ENCODE measurements around the gene IL1RAPL2. TPM values are rescaled to one million over a fixed set of nuclear protein-coding genes. Genes with fewer than 3 reads are reported as not detected.

The IL1RAPL2 gene
- total RNA-seq, 1 experiment from 2014 or later = not detected

DNA sequence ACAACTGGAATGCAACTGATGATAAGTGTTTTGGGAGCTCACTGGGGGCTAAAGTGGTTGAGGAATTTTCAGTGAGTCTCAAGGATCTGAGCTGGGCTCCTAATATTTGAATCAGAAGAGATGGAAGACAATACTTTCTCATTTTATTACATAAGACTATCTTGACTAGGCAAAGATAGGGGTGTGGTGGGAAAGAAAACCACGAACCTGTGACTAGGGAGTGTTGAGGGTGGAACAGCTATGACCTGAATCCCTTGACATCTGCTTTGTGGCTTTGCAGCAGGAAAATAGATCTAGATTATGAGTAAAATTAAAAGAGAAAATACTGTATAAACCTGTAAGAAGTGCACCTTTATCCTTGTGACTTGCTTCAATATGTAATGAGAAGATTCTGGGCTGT, 949.6 kb downstream of the IL1RAPL2 start:
- ATAC-seq = no peak
- intact Hi-C loops (cut with micrococcal nuclease; ENCODE audit: unreplicated experiment) (no loop called here), in situ Hi-C loops (cut with HindIII; ENCODE audit: low pct_unique_long_range_greater_than_20kb, low sequenced_read_pairs) (no loop called here)
- POLR2A ChIA-PET = no interaction called here
- H3K27ac ChIP-seq (ENCODE audit: low read length) = no peak overlapping the region
- H3K9me3 ChIP-seq (ENCODE audit: control insufficient read depth, insufficient read depth, low read depth, low read length) = no peaks in the 10 kb centered on the region
- H3K36me3 ChIP-seq (ENCODE audit: control insufficient read depth, insufficient read depth, low read length) = no peaks in the 10 kb centered on the region
- no peaks in the 10 kb centered on the region for H3K4me1 ChIP-seq (ENCODE audit: control insufficient read depth, insufficient read depth, low read length)
- TF ChIP-seq POLR2AphosphoS5 (IDR thresholded peaks at IDR 0.05; ENCODE audit: low read depth, low read length) (no peak), TCF7L2 (IDR thresholded peaks at IDR 0.05; ENCODE audit: low read depth, low read length) (no peak), SIN3A (IDR thresholded peaks at IDR 0.05; ENCODE audit: borderline replicate concordance, insufficient read depth, low read depth, low read length) (no peak)
- TF ChIP-seq, protein P1, sequence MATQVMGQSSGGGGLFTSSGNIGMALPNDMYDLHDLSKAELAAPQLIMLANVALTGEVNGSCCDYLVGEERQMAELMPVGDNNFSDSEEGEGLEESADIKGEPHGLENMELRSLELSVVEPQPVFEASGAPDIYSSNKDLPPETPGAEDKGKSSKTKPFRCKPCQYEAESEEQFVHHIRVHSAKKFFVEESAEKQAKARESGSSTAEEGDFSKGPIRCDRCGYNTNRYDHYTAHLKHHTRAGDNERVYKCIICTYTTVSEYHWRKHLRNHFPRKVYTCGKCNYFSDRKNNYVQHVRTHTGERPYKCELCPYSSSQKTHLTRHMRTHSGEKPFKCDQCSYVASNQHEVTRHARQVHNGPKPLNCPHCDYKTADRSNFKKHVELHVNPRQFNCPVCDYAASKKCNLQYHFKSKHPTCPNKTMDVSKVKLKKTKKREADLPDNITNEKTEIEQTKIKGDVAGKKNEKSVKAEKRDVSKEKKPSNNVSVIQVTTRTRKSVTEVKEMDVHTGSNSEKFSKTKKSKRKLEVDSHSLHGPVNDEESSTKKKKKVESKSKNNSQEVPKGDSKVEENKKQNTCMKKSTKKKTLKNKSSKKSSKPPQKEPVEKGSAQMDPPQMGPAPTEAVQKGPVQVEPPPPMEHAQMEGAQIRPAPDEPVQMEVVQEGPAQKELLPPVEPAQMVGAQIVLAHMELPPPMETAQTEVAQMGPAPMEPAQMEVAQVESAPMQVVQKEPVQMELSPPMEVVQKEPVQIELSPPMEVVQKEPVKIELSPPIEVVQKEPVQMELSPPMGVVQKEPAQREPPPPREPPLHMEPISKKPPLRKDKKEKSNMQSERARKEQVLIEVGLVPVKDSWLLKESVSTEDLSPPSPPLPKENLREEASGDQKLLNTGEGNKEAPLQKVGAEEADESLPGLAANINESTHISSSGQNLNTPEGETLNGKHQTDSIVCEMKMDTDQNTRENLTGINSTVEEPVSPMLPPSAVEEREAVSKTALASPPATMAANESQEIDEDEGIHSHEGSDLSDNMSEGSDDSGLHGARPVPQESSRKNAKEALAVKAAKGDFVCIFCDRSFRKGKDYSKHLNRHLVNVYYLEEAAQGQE (IDR thresholded peaks at IDR 0.05; ENCODE audit: insufficient read depth in 1 of 2, low read depth in 2 of 2, low read length in 1 of 2) = no peak
- TF ChIP-seq, protein P2, sequence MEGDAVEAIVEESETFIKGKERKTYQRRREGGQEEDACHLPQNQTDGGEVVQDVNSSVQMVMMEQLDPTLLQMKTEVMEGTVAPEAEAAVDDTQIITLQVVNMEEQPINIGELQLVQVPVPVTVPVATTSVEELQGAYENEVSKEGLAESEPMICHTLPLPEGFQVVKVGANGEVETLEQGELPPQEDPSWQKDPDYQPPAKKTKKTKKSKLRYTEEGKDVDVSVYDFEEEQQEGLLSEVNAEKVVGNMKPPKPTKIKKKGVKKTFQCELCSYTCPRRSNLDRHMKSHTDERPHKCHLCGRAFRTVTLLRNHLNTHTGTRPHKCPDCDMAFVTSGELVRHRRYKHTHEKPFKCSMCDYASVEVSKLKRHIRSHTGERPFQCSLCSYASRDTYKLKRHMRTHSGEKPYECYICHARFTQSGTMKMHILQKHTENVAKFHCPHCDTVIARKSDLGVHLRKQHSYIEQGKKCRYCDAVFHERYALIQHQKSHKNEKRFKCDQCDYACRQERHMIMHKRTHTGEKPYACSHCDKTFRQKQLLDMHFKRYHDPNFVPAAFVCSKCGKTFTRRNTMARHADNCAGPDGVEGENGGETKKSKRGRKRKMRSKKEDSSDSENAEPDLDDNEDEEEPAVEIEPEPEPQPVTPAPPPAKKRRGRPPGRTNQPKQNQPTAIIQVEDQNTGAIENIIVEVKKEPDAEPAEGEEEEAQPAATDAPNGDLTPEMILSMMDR (IDR thresholded peaks at IDR 0.05) = no peak
- no peak overlapping the region for H3K4me3 ChIP-seq (ENCODE audit: low read depth in 2 of 2, low read length in 2 of 2)
- CTCF ChIA-PET = no interaction called here
- BruUV-seq (replicated peaks) = no TSS peak
- DNase-seq (ENCODE audit: low read depth, low spot score) = no peak
- H3K27me3 ChIP-seq (ENCODE audit: control insufficient read depth, insufficient read depth, low read length) = no peaks in the 10 kb centered on the region

GRCh38 chrX:105526431-105526830, 960.4 kb downstream of the IL1RAPL2 start:
- intact Hi-C loops (cut with micrococcal nuclease; ENCODE audit: unreplicated experiment) (no loop called here), in situ Hi-C loops (cut with HindIII; ENCODE audit: low pct_unique_long_range_greater_than_20kb, low sequenced_read_pairs) (no loop called here)
- H3K4me3 ChIP-seq (ENCODE audit: low read depth in 2 of 2, low read length in 2 of 2) = no peak overlapping the region
- no peak overlapping the region for H3K27ac ChIP-seq (ENCODE audit: low read length)
- H3K4me1 ChIP-seq (ENCODE audit: control insufficient read depth, insufficient read depth, low read length) = no peaks in the 10 kb centered on the region
- ChIA-PET CTCF (no interaction called here), POLR2A (no interaction called here)
- H3K27me3 ChIP-seq (ENCODE audit: control insufficient read depth, insufficient read depth, low read length) = no peaks in the 10 kb centered on the region
- no peak for ATAC-seq
- DNase-seq (ENCODE audit: low read depth, low spot score) = no peak
- BruUV-seq (replicated peaks) = no TSS peak
- TF ChIP-seq, protein P1 (IDR thresholded peaks at IDR 0.05; ENCODE audit: insufficient read depth in 1 of 2, low read depth in 2 of 2, low read length in 1 of 2) = no peak
- no peak for TF ChIP-seq SIN3A (IDR thresholded peaks at IDR 0.05; ENCODE audit: borderline replicate concordance, insufficient read depth, low read depth, low read length)
- TF ChIP-seq, protein P2 (IDR thresholded peaks at IDR 0.05) = no peak
- H3K9me3 ChIP-seq (ENCODE audit: control insufficient read depth, insufficient read depth, low read depth, low read length) = no peaks in the 10 kb centered on the region
- no peaks in the 10 kb centered on the region for H3K36me3 ChIP-seq (ENCODE audit: control insufficient read depth, insufficient read depth, low read length)
